Prostate gland (tissue), 2 donors: ENCODE measurements around the gene IQCE. TPM values are rescaled to one million over a fixed set of nuclear protein-coding genes. Genes with fewer than 3 reads are reported as not detected.

Source experiments
- DNase-seq: peaks from one replicate; pipeline ENCODE4 v3.0.0-alpha.2; 2019; ENCODE audit warnings: low spot score
- H3K27ac ChIP-seq, 2 donors: fragments of 200-600 bp; sonication (generic); 2 replicates each; pipeline ENCODE4 v1.5.1; 2017 to 2019
- H3K27me3 ChIP-seq: fragments of 200-600 bp; sonication (generic); replicated peaks from 2 replicates; pipeline ENCODE4 v1.5.1; 2019; ENCODE audit not compliant: insufficient read depth
- H3K36me3 ChIP-seq, 2 donors: fragments of 200-600 bp; sonication (generic); 1 replicate in 1 of 2; 2 replicates in 1 of 2; pipeline versions ENCODE4 v1.5.1 to v1.8.1; 2017 to 2019
- H3K4me1 ChIP-seq: fragments of 200-600 bp; sonication (generic); replicated peaks from 2 replicates; pipeline ENCODE4 v1.5.1; 2019
- H3K4me3 ChIP-seq, 2 donors: fragments of 200-600 bp; sonication (generic); 2 replicates each; pipeline ENCODE4 v1.5.1; 2017 to 2019
- H3K9me3 ChIP-seq: fragments of 200-600 bp; sonication (generic); 2 replicates; pipeline ENCODE4 v1.5.1; 2017
- POLR2A ChIP-seq: fragments of 450-650 bp; IDR thresholded peaks from one replicate; pipeline ENCODE4 v1.6.1; 2016; ENCODE audit warnings: antibody characterized with exemption, mild to moderate bottlenecking
- POLR2AphosphoS5 ChIP-seq: sonication (generic); formaldehyde crosslinking; IDR thresholded peaks from one replicate; pipeline ENCODE4 v1.6.1; 2017; ENCODE audit warnings: antibody characterized with exemption
- WGBS: methylation state at CpG from one replicate; pipeline ENCODE4 v1.1.5; 2018; 5-methylcytosine and 5-hydroxymethylcytosine counted together
- intact Hi-C: fragments of 100-400 bp; cut with DNase I; formaldehyde crosslinking; loops from one replicate; pipeline ENCODE4 v1.14.2; 2022
- total RNA-seq, 2 donors: library from RNA; depleted of rRNA; stranded (reverse); fragments of >200 nt; gene quantifications; one replicate each; pipeline ENCODE4 v1.1.0, GENCODE V29; 2016
- TF ChIP-seq, protein P1 (sequence below), 4 experiments: fragments of 200-600 bp in 2 of 4; fragments of 450-650 bp in 2 of 4; sonication (generic) in 2 of 4; IDR thresholded peaks; 1 replicate in 3 of 4; 2 replicates in 1 of 4; pipeline ENCODE4 v1.5.1; 2016 to 2019; ENCODE audit warnings: antibody characterized with exemption in 4 of 4, mild to moderate bottlenecking in 2 of 4, moderate library complexity in 2 of 4

The IQCE gene
- total RNA-seq, 2 donors from 2014 or later, result 20.2 to 41.9 TPM

DNA sequence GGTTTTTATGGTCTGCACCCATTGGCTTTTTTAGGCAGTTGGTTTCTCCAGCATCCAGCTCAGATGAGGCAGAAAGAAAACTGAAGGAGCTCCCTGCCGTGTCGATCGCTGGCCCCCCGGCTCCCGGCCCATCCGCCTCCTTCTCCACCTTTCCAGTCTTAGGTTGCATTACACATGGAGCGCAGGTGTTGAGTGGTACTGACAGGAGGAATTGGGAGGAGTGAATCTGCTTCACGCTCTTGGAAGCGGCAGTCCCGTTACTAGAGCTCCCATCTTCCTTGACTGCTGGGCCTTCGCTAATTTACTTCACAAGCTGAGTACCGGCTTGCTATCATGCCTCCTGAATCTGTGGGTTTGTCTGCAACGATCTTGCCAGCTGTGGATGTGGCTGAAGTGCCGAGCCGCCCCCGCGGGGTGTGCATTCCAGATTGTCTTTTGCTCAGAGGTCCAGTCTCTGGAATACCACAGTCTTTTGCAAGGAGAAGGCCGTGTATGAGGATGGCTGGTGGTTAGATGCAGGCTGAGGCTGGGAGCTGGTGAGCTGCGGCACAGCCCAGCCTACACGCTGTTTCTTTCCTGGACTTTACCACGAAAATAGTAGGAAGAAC is 17.1 kb downstream of the IQCE start:
- H3K4me1 ChIP-seq, result no peaks in the 10 kb centered on the region
- H3K36me3 ChIP-seq, result peaks cover 0 to 8% of the 10 kb centered on the region in 2 donors
- TF ChIP-seq POLR2A, result no peak
- TF ChIP-seq, protein P1, sequence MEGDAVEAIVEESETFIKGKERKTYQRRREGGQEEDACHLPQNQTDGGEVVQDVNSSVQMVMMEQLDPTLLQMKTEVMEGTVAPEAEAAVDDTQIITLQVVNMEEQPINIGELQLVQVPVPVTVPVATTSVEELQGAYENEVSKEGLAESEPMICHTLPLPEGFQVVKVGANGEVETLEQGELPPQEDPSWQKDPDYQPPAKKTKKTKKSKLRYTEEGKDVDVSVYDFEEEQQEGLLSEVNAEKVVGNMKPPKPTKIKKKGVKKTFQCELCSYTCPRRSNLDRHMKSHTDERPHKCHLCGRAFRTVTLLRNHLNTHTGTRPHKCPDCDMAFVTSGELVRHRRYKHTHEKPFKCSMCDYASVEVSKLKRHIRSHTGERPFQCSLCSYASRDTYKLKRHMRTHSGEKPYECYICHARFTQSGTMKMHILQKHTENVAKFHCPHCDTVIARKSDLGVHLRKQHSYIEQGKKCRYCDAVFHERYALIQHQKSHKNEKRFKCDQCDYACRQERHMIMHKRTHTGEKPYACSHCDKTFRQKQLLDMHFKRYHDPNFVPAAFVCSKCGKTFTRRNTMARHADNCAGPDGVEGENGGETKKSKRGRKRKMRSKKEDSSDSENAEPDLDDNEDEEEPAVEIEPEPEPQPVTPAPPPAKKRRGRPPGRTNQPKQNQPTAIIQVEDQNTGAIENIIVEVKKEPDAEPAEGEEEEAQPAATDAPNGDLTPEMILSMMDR (IDR thresholded peaks at IDR 0.05), result no peak
- TF ChIP-seq POLR2AphosphoS5, result no peak
- intact Hi-C loops, result loop anchor here (10.0 kb wide), 1 partner anchor 279 kb away; no protein-coding TSS in a partner anchor
- 87% methylated on average over 21 of the region's 21 CpGs for WGBS
- H3K27ac ChIP-seq, result no peak overlapping the region
- no peaks in the 10 kb centered on the region for H3K9me3 ChIP-seq
- no peaks in the 10 kb centered on the region for H3K27me3 ChIP-seq
- H3K4me3 ChIP-seq, result no peak overlapping the region
- no peak for DNase-seq

DNA sequence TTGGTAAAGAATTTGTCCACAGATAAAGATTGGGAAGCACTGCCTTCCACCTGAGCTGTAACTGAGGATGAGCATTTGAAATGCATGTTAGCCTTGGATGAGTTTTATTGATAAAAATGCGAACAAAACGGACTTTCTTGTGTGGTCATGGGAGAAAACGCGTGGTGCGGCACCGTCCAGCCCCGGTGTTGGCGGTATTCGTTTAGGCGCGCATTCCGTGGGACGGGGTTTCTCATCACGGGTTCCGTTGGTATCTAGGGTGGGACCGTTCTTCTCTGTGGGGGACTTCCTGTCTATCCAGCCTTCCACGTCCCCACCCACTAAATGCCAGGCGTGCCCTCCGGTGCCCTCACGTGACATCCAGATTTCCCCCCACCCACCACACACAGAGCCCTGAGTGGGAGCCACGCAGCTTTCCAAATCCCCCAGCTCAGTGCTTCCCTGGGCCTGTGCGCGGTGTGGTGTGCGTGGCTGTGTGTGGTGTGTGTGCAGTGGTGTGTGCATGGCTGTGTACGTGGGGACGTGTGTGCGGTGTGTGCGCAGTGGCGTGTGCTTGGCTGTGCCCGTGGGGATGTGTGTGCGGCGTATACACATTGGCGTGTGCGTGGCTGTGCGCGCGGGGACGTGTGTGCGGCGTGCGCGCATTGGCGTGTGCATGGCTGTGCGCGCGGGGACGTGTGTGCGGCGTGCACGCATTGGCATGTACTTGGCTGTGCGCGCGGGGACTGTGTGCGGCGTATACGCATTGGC is 18.1 kb downstream of the IQCE start:
- Histone ChIP-seq H3K9me3 (no peaks in the 10 kb centered on the region), H3K27me3 (no peaks in the 10 kb centered on the region), H3K4me1 (no peaks in the 10 kb centered on the region), H3K36me3 (peaks cover 0 to 8% of the 10 kb centered on the region in 2 donors), H3K4me3 (no peak overlapping the region), H3K27ac (no peak overlapping the region)
- intact Hi-C loops, result loop anchor here (10.0 kb wide), 1 partner anchor 278 kb away; no protein-coding TSS in a partner anchor
- DNase-seq, result no peak
- WGBS, result 91% methylated on average over 56 of the region's 56 CpGs
- TF ChIP-seq, protein P1 (IDR thresholded peaks at IDR 0.05), result no peak
- TF ChIP-seq POLR2A, result no peak
- no peak for TF ChIP-seq POLR2AphosphoS5

DNA sequence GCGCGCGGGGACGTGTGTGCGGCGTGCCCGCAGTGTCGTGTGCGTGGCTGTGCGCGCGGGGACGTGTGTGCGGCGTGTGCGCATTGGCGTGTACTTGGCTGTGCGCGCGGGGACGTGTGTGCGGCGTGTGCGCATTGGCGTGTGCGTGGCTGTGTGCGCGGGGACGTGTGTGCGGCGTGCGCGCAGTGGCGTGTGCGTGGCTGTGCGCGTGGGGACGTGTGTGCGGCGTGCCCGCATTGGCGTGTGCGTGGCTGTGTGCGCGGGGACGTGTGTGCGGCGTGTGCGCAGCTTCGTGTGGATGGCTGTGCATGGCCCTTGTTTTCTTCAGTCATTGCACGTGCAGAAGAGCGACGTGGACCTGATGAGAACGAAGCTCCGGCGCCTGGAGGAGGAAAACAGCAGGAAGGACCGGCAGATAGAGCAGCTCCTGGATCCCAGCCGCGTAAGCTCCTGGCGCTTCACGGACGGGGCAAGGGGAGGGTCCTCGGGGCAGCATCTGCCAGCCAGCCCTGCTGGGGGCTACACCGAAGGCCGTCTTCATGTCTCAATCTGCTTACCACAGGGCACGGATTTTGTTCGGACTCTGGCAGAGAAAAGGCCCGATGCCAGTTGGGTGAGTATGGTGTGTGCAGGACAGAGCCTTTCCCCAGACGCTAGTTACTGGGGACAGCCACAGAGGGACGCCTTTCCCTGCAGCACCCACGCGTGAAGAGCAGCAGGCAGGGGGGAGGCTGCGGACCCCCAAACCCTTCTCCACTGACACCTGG is 19.3 kb downstream of the IQCE start:
- no peaks in the 10 kb centered on the region for H3K4me1 ChIP-seq
- no peak for DNase-seq
- no peaks in the 10 kb centered on the region for H3K9me3 ChIP-seq
- WGBS, result 94% methylated on average over 73 of the region's 73 CpGs
- no peak overlapping the region for H3K4me3 ChIP-seq
- no peaks in the 10 kb centered on the region for H3K27me3 ChIP-seq
- TF ChIP-seq, protein P1 (IDR thresholded peaks at IDR 0.05), result no peak
- TF ChIP-seq POLR2AphosphoS5 (no peak), POLR2A (no peak)
- peaks cover 0 to 8% of the 10 kb centered on the region in 2 donors for H3K36me3 ChIP-seq
- no peak overlapping the region for H3K27ac ChIP-seq
- intact Hi-C loops, result loop anchor here (10.0 kb wide), 1 partner anchor 277 kb away; no protein-coding TSS in a partner anchor

DNA sequence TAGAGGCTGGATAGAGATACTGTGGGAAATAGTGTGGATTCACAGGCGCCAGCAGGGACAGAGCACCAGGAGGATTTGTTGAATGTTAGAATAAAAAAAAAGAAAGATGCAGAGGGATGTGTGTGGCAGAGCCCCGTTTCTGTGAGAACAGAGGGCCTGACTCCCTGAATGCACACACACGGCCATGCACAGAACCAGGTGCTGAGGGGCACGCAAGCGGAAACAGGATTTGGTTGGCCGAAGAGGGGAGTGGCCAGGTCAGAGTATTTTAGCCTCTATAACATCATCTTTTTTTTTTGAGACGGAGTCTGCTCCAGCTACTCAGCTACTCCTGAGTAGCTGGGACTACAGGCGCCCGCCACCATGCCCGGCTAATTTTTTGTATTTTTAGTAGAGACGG is 21.9 kb downstream of the IQCE start:
- Histone ChIP-seq H3K36me3 (no peaks in the 10 kb centered on the region), H3K27me3 (no peaks in the 10 kb centered on the region), H3K9me3 (no peaks in the 10 kb centered on the region), H3K27ac (no peak overlapping the region), H3K4me1 (no peaks in the 10 kb centered on the region), H3K4me3 (no peak overlapping the region)
- 95% methylated on average over 11 of the region's 11 CpGs for WGBS
- no peak for DNase-seq
- intact Hi-C loops, result no loop called here
- TF ChIP-seq, protein P1 (IDR thresholded peaks at IDR 0.05), result no peak
- TF ChIP-seq POLR2AphosphoS5 (no peak), POLR2A (no peak)
